KMS-11 (cell line): ENCODE data around the gene CDC42BPA.

Experiments used
- H2AFZ ChIP-seq: fragments of 200-600 bp; sonication (generic); 2 replicates; pipeline ENCODE4 v1.6.1; 2016; ENCODE audit warnings: antibody characterized with exemption, mixed run types, low read depth
- H3K27ac ChIP-seq: fragments of 200-600 bp; sonication (generic); 2 replicates; pipeline ENCODE4 v1.6.1; 2016; ENCODE audit warnings: mild to moderate bottlenecking, mixed run types
- H3K27me3 ChIP-seq: fragments of 200-600 bp; sonication (generic); 2 replicates; pipeline ENCODE4 v1.6.1; 2017; ENCODE audit warnings: mild to moderate bottlenecking, low read depth, mixed run types, moderate library complexity; ENCODE audit not compliant: insufficient read depth
- H3K36me3 ChIP-seq: fragments of 200-600 bp; sonication (generic); 2 replicates; pipeline ENCODE4 v1.6.1; 2017; ENCODE audit warnings: mild to moderate bottlenecking, mixed run types; ENCODE audit not compliant: insufficient read depth
- H3K4me1 ChIP-seq: fragments of 200-600 bp; sonication (generic); 2 replicates; pipeline ENCODE4 v1.6.1; 2016; ENCODE audit warnings: mild to moderate bottlenecking, low read depth, mixed run types; ENCODE audit not compliant: poor library complexity, severe bottlenecking
- H3K4me2 ChIP-seq: fragments of 200-600 bp; sonication (generic); 2 replicates; pipeline ENCODE4 v1.7.0; 2016; ENCODE audit warnings: mild to moderate bottlenecking, mixed run types
- H3K4me3 ChIP-seq: fragments of 200-600 bp; sonication (generic); IDR thresholded peaks from 2 replicates; pipeline ENCODE4 v1.6.1; 2017; ENCODE audit warnings: low read depth, low read length, mixed read lengths; ENCODE audit not compliant: insufficient read depth
- H3K79me2 ChIP-seq: fragments of 200-600 bp; sonication (generic); 2 replicates; pipeline ENCODE4 v1.6.1; 2016; ENCODE audit warnings: low read depth, mixed run types; ENCODE audit not compliant: insufficient read depth
- H3K9ac ChIP-seq: fragments of 200-600 bp; sonication (generic); 2 replicates; pipeline ENCODE4 v1.6.1; 2016; ENCODE audit warnings: mild to moderate bottlenecking, mixed run types
- H4K20me1 ChIP-seq: fragments of 200-600 bp; sonication (generic); 2 replicates; pipeline ENCODE4 v1.6.1; 2016; ENCODE audit warnings: mild to moderate bottlenecking, mixed run types; ENCODE audit not compliant: insufficient read depth
- TF ChIP-seq, protein P1 (sequence below): fragments of 200-600 bp; sonication (generic); conservative IDR thresholded peaks from 2 replicates; pipeline ENCODE4 v1.6.1; 2017; ENCODE audit warnings: low read depth, mild to moderate bottlenecking, antibody characterized with exemption, low read length, moderate library complexity, mixed read lengths

The CDC42BPA gene

DNA sequence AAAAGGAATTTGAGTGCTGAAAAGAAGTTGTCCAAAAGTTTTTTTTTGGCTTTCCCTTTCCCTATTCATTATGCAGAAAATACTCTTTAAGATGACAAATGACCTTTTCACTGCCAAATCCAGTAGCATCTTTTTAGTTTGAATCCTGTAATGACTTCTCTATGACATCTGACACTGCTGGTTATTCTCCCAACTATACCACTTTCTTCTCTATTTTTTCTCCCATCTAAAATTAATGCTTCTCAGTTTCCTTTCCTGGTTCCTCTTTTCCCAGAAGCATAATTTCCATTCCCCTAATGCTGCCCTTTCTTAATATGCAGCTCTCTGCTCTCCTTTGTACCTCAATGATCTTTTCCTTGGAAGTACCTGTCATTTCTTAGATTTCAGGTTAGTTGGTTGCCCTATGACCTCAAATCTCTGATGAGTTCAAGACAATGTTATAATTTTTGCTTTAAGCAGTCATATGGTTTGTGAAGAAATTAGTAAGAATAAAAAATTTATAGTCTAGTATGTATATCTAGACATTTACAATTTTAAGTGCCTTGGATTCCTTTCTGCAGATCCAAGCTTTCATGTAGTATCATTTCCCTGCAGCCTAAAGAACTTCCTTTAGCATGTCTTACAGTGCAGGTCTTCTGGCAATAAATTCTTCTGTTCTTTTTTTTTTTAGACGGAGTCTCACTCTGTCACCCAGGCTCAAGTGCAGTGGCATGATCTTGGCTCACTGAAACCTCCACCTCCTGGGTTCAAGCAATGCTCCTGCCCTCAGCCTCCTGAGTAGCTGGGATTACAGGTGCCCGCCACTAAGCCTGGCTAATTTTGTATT, 150.8 kb downstream of the CDC42BPA start:
- no peaks in the 10 kb centered on the region for H3K79me2 ChIP-seq
- no peak overlapping the region for H3K4me3 ChIP-seq
- H3K36me3 ChIP-seq: no peaks in the 10 kb centered on the region
- no peak overlapping the region for H3K9ac ChIP-seq
- H2AFZ ChIP-seq: no peak overlapping the region
- H3K27ac ChIP-seq: no peak overlapping the region
- no peak overlapping the region for H3K4me2 ChIP-seq
- H4K20me1 ChIP-seq: no peaks in the 10 kb centered on the region
- TF ChIP-seq, protein P1, sequence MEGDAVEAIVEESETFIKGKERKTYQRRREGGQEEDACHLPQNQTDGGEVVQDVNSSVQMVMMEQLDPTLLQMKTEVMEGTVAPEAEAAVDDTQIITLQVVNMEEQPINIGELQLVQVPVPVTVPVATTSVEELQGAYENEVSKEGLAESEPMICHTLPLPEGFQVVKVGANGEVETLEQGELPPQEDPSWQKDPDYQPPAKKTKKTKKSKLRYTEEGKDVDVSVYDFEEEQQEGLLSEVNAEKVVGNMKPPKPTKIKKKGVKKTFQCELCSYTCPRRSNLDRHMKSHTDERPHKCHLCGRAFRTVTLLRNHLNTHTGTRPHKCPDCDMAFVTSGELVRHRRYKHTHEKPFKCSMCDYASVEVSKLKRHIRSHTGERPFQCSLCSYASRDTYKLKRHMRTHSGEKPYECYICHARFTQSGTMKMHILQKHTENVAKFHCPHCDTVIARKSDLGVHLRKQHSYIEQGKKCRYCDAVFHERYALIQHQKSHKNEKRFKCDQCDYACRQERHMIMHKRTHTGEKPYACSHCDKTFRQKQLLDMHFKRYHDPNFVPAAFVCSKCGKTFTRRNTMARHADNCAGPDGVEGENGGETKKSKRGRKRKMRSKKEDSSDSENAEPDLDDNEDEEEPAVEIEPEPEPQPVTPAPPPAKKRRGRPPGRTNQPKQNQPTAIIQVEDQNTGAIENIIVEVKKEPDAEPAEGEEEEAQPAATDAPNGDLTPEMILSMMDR: no peak
- no peaks in the 10 kb centered on the region for H3K27me3 ChIP-seq
- no peaks in the 10 kb centered on the region for H3K4me1 ChIP-seq

DNA sequence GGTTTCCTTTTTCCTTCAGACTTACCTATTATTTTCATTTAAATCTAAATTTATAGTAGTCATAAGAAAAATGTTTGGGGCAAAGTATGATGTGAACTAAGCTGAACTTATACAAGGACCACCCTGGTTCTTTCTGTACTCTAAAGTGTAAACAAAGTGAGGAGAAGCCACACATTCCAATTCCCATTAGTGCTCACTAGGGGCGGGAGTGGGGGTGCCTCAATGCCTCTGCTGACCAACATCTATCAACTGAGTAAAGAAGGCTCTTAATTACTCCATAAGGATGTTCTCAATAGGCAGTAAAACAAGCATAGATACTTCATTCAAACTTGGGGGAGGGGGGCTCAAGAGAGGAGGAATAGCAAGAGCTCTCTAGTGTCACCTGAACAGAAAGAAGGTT, 151.7 kb downstream of the CDC42BPA start:
- H3K27me3 ChIP-seq: no peaks in the 10 kb centered on the region
- no peaks in the 10 kb centered on the region for H4K20me1 ChIP-seq
- H3K36me3 ChIP-seq: no peaks in the 10 kb centered on the region
- TF ChIP-seq, protein P1: no peak
- H3K27ac ChIP-seq: no peak overlapping the region
- H3K4me1 ChIP-seq: no peaks in the 10 kb centered on the region
- no peak overlapping the region for H3K9ac ChIP-seq
- no peak overlapping the region for H3K4me3 ChIP-seq
- no peaks in the 10 kb centered on the region for H3K79me2 ChIP-seq
- H3K4me2 ChIP-seq: no peak overlapping the region
- H2AFZ ChIP-seq: no peak overlapping the region

DNA sequence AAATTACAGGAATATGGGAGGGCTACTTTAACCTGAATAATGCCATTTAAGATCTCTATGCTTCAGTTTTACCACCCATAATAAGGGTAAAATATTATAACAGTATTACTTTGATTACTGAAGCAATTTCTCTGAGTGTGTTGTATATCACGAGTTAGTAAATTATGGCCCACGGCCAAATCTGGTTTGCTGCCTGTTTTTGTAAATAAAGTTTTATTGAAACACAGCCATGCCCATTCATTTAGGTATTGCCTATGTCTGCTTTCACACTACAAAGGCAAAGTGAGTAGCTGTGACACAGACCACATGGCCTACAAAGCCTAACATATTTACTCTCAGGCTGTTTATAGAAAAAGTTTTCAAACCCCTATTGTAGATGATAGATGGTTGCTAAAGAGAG, 156.8 kb downstream of the CDC42BPA start:
- H3K27me3 ChIP-seq: no peaks in the 10 kb centered on the region
- no peak overlapping the region for H3K4me2 ChIP-seq
- no peaks in the 10 kb centered on the region for H3K36me3 ChIP-seq
- no peak overlapping the region for H3K27ac ChIP-seq
- H3K4me1 ChIP-seq: no peaks in the 10 kb centered on the region
- no peak overlapping the region for H3K9ac ChIP-seq
- no peak overlapping the region for H2AFZ ChIP-seq
- no peak overlapping the region for H3K4me3 ChIP-seq
- no peaks in the 10 kb centered on the region for H4K20me1 ChIP-seq
- TF ChIP-seq, protein P1: no peak
- no peaks in the 10 kb centered on the region for H3K79me2 ChIP-seq

DNA sequence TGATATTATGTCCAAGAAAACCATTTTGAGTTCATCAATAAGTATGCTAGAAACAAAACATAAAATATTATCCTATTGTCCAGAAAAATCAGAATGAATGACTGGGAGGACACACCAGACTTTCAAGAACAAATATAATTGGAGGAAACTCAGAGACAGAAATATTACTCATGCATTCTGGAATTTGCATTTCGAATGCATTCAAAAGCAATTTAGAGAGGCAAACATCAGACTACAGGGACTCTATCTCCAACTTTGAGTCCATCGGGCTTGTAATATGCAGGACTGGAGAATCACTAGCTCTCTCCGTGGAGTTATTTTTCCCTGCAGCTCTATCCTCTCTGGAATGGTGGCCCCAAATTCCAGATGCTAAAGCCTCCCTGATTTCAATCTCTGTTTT, 161.8 kb downstream of the CDC42BPA start:
- H3K4me1 ChIP-seq: no peaks in the 10 kb centered on the region
- H3K9ac ChIP-seq: no peak overlapping the region
- no peaks in the 10 kb centered on the region for H4K20me1 ChIP-seq
- H3K27ac ChIP-seq: no peak overlapping the region
- H3K4me2 ChIP-seq: no peak overlapping the region
- no peak overlapping the region for H2AFZ ChIP-seq
- TF ChIP-seq, protein P1: no peak
- H3K36me3 ChIP-seq: no peaks in the 10 kb centered on the region
- no peaks in the 10 kb centered on the region for H3K27me3 ChIP-seq
- no peak overlapping the region for H3K4me3 ChIP-seq
- H3K79me2 ChIP-seq: no peaks in the 10 kb centered on the region
